Measurements from ENCODE around the gene TBC1D26.
"Not testable (repeated sequence)": the region's sequence is repeated elsewhere in the genome, so short reads cannot be mapped to it uniquely, and the experiment has no call there.

Gene TBC1D26

GRCh38 chr17:15731900-15732299, at the start of gene TBC1D26:
Gene TBC1D26, plus strand, starts transcription at chr17:15732283. Its CDS starts 3,066 bp downstream, at chr17:15735349.
- not testable (repeated sequence) for DNase-seq

- not testable (repeated sequence) for DNase-seq
These were observed 48.9 kb upstream of the TBC1D26 start for GRCh38 chr17:15683135-15683534.

GRCh38 chr17:15683824-15684478, 48.1 kb upstream of the TBC1D26 start, which contains the start of gene TRIM16:
Gene TRIM16, minus strand, starts transcription at chr17:15684311. Its CDS starts 32,702 bp downstream, at chr17:15651609.
- peak; percentile 52 for DNase-seq

- DNase-seq = not testable (repeated sequence)
These were observed 44.6 kb upstream of the TBC1D26 start for GRCh38 chr17:15687494-15687893.

- not testable (repeated sequence) for DNase-seq
These were observed 33.1 kb upstream of the TBC1D26 start for GRCh38 chr17:15698967-15699366.

- DNase-seq = peak; percentile 94
These were observed 32.6 kb upstream of the TBC1D26 start, which contains the start of gene ZNF286A for GRCh38 chr17:15699413-15699924. Gene ZNF286A, plus strand, starts transcription at chr17:15699752. Its CDS starts 578 bp downstream, at chr17:15700330.

- not testable (repeated sequence) for DNase-seq
These were observed 32.1 kb upstream of the TBC1D26 start for GRCh38 chr17:15699937-15700336.

GRCh38 chr17:15704239-15704638, 27.8 kb upstream of the TBC1D26 start:
- DNase-seq = not testable (repeated sequence)

- not testable (repeated sequence) for DNase-seq
These were observed 27.3 kb upstream of the TBC1D26 start for GRCh38 chr17:15704813-15705212.

- not testable (repeated sequence) for DNase-seq
These were observed 23.2 kb upstream of the TBC1D26 start for GRCh38 chr17:15708879-15709278.

- not testable (repeated sequence) for DNase-seq
These were observed 15.2 kb upstream of the TBC1D26 start for GRCh38 chr17:15716601-15717563.

GRCh38 chr17:15730535-15730934, 1.5 kb upstream of the TBC1D26 start:
- not testable (repeated sequence) for DNase-seq

GRCh38 chr17:15733174-15733789, 1.2 kb downstream of the TBC1D26 start:
- DNase-seq = not testable (repeated sequence)

- DNase-seq = not testable (repeated sequence)
These were observed 4.5 kb downstream of the TBC1D26 start for GRCh38 chr17:15736578-15736977.

GRCh38 chr17:15738066-15738465, 6.0 kb downstream of the TBC1D26 start:
- no peak for DNase-seq

- not testable (repeated sequence) for DNase-seq
These were observed 7.2 kb downstream of the TBC1D26 start for GRCh38 chr17:15739259-15739658.

GRCh38 chr17:15740041-15740440, 8.0 kb downstream of the TBC1D26 start:
- DNase-seq = not testable (repeated sequence)

GRCh38 chr17:15740570-15741120, 8.6 kb downstream of the TBC1D26 start:
- no peak for DNase-seq

GRCh38 chr17:15741624-15742023, 9.5 kb downstream of the TBC1D26 start:
- DNase-seq = no peak

GRCh38 chr17:15742051-15742795, 10.1 kb downstream of the TBC1D26 start:
- no peak for DNase-seq

- no peak for DNase-seq
These were observed 10.8 kb downstream of the TBC1D26 start for GRCh38 chr17:15742921-15743320.
